Stimulated activated CD8-positive, alpha-beta memory T cell treated with anti-CD3 and anti-CD28 coated beads, Interleukin-15, amount 100 ng/mL, for 24 hours (primary cell): Measurements from ENCODE around the gene GNB3.
A peak's percentile ranks its signal among the peaks of the same experiment; 100 is the strongest.
"Not testable (repeated sequence)": the region's sequence is repeated elsewhere in the genome, so short reads cannot be mapped to it uniquely, and the experiment has no call there.

Experiments used
- DNase-seq: peaks from one replicate; pipeline ENCODE4 v3.0.0-alpha.2; 2020; ENCODE audit warnings: low read depth

Gene GNB3

DNA sequence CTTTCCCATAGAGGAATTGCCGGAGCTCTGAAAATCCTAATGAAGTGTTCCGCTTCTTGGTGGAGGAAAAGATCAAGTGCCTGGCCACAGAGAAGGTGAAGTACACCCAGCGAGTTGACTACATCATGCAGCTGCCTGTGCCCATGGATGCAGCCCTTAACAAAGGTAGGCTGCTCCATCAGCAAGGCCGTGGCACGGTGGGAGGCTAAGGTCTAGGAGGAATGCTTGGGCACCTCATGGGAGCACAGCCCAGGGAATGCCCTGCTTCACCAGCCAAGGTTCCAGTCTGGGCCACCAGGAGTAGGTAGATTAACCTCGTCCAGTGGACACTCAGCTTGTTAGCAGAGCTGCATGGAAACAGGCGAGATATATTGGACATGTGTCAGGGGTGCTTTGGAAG is 20.2 kb downstream of the GNB3 start:
- no peak for DNase-seq

GRCh38 chr12:6861391-6861790 is 20.7 kb downstream of the GNB3 start:
- DNase-seq, result no peak

DNA sequence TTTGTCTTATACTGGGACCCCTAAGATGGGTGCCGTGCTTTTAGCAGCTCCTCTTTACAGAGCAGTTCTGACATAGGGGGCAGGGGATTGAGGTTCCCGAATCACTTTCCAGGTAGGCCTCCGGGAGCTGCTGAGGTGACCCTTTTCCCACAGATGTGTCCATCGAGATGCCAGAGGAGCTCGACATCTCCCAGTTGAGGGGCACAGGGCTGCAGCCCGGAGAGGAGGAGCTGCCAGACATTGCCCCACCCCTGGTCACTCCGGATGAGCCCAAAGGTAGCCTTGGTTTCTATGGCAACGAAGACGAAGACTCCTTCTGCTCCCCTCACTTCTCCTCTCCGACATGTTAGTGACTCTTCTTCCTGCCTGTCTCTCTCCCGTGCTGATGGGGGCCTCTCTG is 22.3 kb downstream of the GNB3 start:
- no peak for DNase-seq

- DNase-seq, result no peak
Measured at GRCh38 chr12:6863586-6864321, 23.0 kb downstream of the GNB3 start.

GRCh38 chr12:6865307-6865706 is 24.6 kb downstream of the GNB3 start:
- not testable (repeated sequence) for DNase-seq

DNA sequence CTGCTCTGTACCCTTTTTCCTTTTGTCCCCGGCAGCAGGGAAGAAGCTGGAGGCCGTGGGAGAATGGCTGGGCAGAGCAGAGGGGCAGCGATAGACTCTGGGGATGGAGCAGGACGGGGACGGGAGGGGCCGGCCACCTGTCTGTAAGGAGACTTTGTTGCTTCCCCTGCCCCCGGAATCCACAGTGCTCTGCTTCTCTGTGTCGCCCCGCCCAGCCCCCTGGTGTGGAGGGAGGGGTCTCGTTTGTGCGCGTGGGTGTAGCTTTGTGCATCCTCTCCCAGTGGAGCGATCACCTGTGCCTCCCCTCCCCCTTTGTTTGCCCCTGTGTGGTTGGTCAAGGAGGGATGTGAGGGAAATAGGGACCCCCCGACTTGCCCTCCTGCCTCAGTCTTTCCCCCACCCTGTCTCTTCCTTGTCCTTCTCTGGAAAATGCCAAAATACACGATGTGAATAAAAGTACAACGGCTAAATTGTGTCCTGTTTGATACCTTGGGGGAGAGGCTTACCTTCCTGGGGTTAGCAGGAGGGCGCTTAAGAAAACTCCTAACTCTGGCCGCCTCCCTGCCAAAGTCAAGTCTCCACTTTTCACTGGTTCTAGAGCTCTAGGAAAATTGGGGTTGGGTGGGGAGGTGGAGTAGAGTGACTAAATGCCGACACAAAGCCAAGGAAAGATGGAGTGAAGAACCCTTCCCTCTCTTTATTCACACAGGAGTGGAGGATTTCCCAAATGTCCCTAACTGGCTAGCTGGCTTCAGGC is 25.6 kb downstream of the GNB3 start:
- DNase-seq, result no peak

- DNase-seq, result no peak
Measured at GRCh38 chr12:6866920-6867412, 26.2 kb downstream of the GNB3 start.

DNA sequence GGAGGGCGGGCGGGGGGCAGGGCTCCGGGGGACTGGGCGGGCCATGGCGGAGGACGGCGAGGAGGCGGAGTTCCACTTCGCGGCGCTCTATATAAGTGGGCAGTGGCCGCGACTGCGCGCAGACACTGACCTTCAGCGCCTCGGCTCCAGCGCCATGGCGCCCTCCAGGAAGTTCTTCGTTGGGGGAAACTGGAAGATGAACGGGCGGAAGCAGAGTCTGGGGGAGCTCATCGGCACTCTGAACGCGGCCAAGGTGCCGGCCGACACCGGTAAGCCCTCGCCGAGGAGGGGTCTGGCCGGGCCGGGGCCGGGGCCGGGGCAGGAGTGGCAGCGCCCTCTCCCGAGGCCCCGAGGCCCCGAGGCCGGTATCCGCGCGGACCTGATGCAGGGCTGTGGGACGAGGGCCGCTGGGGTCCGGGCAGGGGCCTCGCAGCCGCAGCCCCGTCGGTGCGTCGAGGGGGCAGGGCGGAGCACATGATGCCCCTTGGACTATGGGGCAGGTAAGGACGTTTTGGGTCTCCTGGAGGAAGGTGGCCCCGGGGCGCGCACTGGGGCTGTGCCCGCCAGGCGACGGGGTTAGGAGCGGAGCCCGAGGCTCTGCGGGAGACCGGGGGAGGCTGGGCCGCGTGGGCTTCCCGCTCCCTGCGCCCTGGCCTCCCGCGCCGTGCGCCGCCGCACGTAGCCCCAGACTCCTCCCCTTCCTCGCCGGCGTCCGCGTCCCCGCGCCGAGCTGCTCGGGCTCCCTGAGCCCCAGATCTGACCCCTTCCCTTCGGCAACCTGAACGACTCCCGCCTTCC is 26.9 kb downstream of the GNB3 start, which contains the start of gene TPI1:
TPI1 (plus strand) TSS at position 119 of the 798 bp plus-strand sequence; CDS start at position 155, 36 bp downstream.
- DNase-seq, result peak; percentile 66

GRCh38 chr12:6868211-6869048 is 27.7 kb downstream of the GNB3 start:
- DNase-seq, result no peak

DNA sequence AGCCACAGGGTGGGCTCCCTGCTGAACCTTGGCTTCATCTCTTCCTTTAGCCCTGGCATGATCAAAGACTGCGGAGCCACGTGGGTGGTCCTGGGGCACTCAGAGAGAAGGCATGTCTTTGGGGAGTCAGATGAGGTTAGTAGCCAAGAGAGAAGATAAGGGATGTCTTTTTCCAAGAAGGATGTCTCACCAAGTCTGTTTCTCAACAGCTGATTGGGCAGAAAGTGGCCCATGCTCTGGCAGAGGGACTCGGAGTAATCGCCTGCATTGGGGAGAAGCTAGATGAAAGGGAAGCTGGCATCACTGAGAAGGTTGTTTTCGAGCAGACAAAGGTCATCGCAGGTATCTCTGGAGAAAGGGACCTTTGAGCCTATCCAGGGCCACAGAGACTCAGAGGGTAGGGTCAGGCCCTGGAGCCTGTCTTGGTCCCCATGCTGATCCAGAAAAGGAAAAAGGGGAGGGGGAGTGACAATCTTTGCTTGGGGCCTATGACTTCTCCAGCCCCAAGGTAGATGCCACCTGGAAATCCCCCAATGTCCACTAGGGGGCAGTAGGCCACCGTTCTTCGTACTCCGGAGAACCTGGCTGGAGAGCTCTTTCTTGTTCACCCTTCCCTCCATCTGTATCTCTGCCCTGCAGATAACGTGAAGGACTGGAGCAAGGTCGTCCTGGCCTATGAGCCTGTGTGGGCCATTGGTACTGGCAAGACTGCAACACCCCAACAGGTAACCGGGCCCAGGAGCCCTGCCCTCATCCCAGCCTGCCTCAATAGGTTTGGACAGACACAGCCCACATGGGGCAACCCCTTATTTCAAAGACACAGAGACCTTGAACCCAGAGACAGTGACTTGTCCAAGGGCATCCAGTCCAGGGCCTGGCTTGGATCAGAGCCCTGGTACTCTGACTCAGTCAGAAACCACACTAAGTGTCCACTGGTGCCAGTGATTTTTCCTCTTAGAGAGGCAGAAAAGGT is 28.6 kb downstream of the GNB3 start:
- peak; percentile 67 for DNase-seq

DNA sequence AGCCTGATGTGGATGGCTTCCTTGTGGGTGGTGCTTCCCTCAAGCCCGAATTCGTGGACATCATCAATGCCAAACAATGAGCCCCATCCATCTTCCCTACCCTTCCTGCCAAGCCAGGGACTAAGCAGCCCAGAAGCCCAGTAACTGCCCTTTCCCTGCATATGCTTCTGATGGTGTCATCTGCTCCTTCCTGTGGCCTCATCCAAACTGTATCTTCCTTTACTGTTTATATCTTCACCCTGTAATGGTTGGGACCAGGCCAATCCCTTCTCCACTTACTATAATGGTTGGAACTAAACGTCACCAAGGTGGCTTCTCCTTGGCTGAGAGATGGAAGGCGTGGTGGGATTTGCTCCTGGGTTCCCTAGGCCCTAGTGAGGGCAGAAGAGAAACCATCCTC is 29.6 kb downstream of the GNB3 start:
- not testable (repeated sequence) for DNase-seq

- no peak for DNase-seq
Measured at GRCh38 chr12:6871052-6871957, 30.6 kb downstream of the GNB3 start.

- DNase-seq, result peak; percentile 70
Measured at GRCh38 chr12:6872073-6873048, 31.6 kb downstream of the GNB3 start.

DNA sequence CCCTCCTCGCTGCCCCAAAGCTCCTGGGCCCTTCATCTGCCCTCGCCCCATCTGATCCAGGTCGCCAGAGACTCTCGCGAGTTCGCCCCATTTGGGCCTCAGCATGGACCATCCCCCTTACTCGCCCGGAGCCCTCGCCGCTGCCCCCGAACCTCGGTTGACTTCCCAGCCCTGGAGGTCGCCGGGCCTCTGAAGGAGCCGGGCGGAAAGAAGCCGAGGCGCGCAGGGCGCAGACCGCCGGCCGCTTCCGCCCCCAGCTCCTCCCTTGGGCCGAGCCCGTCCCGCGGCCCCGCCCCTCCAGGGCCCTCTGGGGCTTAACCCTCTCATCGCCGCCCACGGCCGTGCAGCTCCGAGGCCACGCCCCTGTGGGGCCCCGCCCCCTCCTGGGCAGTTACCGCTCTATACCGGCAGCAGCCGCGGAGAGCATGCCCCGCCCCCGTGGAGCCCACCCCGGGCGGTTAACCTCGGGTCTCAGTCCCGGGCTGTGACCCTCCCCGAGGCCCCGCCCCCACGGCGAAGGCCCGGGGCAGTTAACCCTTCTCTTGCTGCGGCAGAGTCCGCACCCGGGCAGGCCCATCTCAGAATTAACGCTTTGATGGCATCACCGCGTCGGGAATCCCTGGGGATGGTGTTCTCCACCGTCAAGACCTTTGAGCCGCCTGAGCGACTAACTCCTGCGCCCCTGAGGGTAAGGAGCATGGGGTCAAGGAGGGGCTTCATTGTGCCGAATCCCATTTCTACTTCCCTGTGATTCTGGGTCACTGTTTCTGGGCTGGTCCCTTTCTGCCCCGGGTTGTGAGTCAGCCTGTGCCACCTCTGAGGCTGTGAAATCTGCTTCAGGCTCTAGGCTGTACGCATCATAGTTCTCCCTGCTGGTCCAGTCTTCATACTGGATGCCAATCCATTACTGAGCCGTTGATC is 32.6 kb downstream of the GNB3 start, which contains the start of gene SPSB2:
SPSB2 (minus strand) TSS at position 210 of the 921 bp plus-strand sequence. CDS start 402 bp downstream, outside the sequence.
- peak; percentile 99 for DNase-seq

- DNase-seq, result not testable (repeated sequence)
Measured at GRCh38 chr12:6874015-6874368, 33.3 kb downstream of the GNB3 start.

DNA sequence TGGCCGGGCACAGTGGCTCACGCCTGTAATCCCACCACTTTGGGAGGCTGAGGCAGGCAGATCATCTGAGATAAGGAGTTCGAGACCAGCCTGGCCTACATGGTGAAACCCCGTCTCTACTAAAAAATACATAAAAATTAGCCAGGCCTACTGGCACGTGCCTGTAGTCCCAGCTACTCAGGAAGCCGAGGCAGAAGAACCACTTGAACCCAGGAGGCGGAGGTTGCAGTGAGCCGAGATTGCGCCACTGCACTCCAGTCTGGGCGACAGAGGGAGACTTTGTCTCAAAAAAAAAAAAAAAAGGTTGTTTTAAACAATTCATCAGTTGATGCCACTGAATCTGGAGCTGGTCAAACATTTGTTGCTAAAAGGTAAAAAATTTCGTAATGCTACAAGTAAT is 39.1 kb downstream of the GNB3 start:
- not testable (repeated sequence) for DNase-seq

DNA sequence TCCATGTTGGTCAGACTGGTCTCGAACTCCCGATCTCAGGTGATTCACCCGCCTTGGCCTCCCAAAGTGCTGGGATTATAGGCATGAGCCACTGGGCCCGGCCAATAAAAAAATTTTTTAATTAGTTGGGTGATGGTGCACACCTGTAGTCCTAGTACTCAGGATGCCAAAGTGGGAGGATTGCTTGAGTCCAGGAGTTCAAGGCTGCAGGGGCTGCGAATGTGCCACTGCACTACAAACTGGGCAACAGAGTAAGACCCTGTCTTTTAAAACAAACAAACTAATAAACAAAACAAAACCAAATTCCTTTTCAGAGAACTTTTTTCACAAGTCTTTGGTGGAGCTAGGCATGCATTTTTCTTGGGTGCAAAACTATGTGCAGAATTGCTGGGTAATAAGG is 42.5 kb downstream of the GNB3 start:
- no peak for DNase-seq
